Liver (tissue), 3 donors: ENCODE measurements around the gene OR10J4.

ENCODE experiments used
- CTCF ChIP-seq: fragments of 150-350 bp; IDR thresholded peaks from 2 replicates; pipeline ENCODE4 v1.5.1; 2017; ENCODE audit warnings: improper control_type of control experiment, low read depth, low read length; ENCODE audit not compliant: missing input control
- GABPA ChIP-seq, 2 donors: IDR thresholded peaks in 1 of 2; conservative IDR thresholded peaks in 1 of 2; 2 replicates each; pipeline ENCODE4 v1.6.1; 2016; ENCODE audit warnings: antibody characterized with exemption in 2 of 2, mild to moderate bottlenecking in 1 of 2, moderate library complexity in 1 of 2
- JUND ChIP-seq, 2 donors: IDR thresholded peaks; 2 replicates each; pipeline ENCODE4 v1.6.1; 2016; ENCODE audit warnings: antibody characterized with exemption in 2 of 2
- RAD21 ChIP-seq, 2 donors: IDR thresholded peaks; 2 replicates each; pipeline ENCODE4 v1.6.1; 2016; ENCODE audit warnings: antibody characterized with exemption in 2 of 2, mild to moderate bottlenecking in 2 of 2
- TAF1 ChIP-seq: conservative IDR thresholded peaks from 2 replicates; pipeline ENCODE4 v1.6.1; 2016; ENCODE audit warnings: antibody characterized with exemption, mild to moderate bottlenecking
- YY1 ChIP-seq: IDR thresholded peaks from 2 replicates; pipeline ENCODE4 v1.6.1; 2016; ENCODE audit warnings: antibody characterized with exemption, mild to moderate bottlenecking
- TF ChIP-seq, protein P1 (sequence below): IDR thresholded peaks from 2 replicates; pipeline ENCODE4 v1.6.1; 2016; ENCODE audit warnings: antibody characterized with exemption
- donor health status: healthy.
- donor health status: healthy.

- TF ChIP-seq CTCF (no peak), GABPA (IDR thresholded peaks at IDR 0.05 in 1 of 2, conservative IDR thresholded peaks at IDR 0.05 in 1 of 2) (no peak), YY1 (no peak), RAD21 (IDR thresholded peaks at IDR 0.05) (no peak), TAF1 (no peak), JUND (IDR thresholded peaks at IDR 0.05) (no peak)
- TF ChIP-seq, protein P1, sequence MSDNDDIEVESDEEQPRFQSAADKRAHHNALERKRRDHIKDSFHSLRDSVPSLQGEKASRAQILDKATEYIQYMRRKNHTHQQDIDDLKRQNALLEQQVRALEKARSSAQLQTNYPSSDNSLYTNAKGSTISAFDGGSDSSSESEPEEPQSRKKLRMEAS, result no peak
Measured at GRCh38 chr1:159474926-159475325, 42.9 kb downstream of the OR10J4 start.
